ENCODE data around the gene PARP6. TPM values are rescaled to one million over a fixed set of nuclear protein-coding genes. Genes with fewer than 3 reads are reported as not detected.

Gene PARP6
- total and polyA plus RNA-seq, 9 donors, result 39.0 to 64.2 (median 53.8) TPM

- Histone ChIP-seq H3K9me3 (replicated peaks; ENCODE audit: control insufficient read depth, low read depth, low read length) (no peaks in the 10 kb centered on the region), H3K4me1 (ENCODE audit: control insufficient read depth, insufficient read depth, low read length) (no peaks in the 10 kb centered on the region), H3K4me3 (ENCODE audit: low read length) (no peak overlapping the region), H3K36me3 (ENCODE audit: control insufficient read depth, insufficient read depth, low read length) (no peaks in the 10 kb centered on the region), H3K27ac (ENCODE audit: low read length) (no peak overlapping the region), H3K27me3 (ENCODE audit: control insufficient read depth, insufficient read depth, low read length) (peaks cover 4% of the 10 kb centered on the region)
- peak; percentile 43 for DNase-seq
- 50% methylated on average over 2 of the region's 2 CpGs for whole genome bisulfite sequencing (ENCODE audit: insufficient coverage)
Measured at GRCh38 chr15:72312605-72313447, 40.5 kb upstream of the PARP6 start.

DNA sequence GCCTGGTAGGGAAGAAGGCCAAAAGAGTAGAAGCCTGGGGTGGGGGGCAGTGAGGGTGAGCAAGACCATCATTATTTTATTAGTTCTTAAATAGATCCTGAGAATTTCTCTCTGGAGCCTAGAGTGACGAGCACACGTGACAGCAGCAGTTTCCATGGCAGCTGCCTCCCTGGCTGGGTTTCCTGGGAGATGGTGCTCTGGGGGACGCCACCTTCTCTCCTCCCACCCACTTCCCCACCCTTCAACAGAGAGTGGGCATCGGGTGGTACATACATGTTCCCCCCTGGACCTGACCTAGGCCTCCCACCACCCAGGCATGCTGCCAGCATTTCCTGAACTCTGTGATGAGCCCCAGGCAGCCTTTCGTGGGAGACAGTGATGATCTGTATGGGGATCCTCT lies 34.7 kb upstream of the PARP6 start:
- no peak overlapping the region for H3K4me3 ChIP-seq (ENCODE audit: low read length)
- H3K36me3 ChIP-seq (ENCODE audit: control insufficient read depth, insufficient read depth, low read length), result no peaks in the 10 kb centered on the region
- H3K27ac ChIP-seq (ENCODE audit: low read length), result no peak overlapping the region
- no CpG with 5 or more reads among the region's 5 CpGs for WGBS (ENCODE audit: insufficient coverage)
- H3K27me3 ChIP-seq (ENCODE audit: control insufficient read depth, insufficient read depth, low read length), result no peaks in the 10 kb centered on the region
- H3K9me3 ChIP-seq (replicated peaks; ENCODE audit: control insufficient read depth, low read depth, low read length), result no peaks in the 10 kb centered on the region
- no peak for DNase-seq
- no peaks in the 10 kb centered on the region for H3K4me1 ChIP-seq (ENCODE audit: control insufficient read depth, insufficient read depth, low read length)

- Histone ChIP-seq H3K36me3 (ENCODE audit: control insufficient read depth, insufficient read depth, low read length) (no peaks in the 10 kb centered on the region), H3K4me1 (ENCODE audit: control insufficient read depth, insufficient read depth, low read length) (no peaks in the 10 kb centered on the region), H3K4me3 (ENCODE audit: low read length) (no peak overlapping the region), H3K27ac (ENCODE audit: low read length) (no peak overlapping the region), H3K27me3 (ENCODE audit: control insufficient read depth, insufficient read depth, low read length) (no peaks in the 10 kb centered on the region), H3K9me3 (replicated peaks; ENCODE audit: control insufficient read depth, low read depth, low read length) (no peaks in the 10 kb centered on the region)
- WGBS (ENCODE audit: insufficient coverage), result 33% methylated on average over 4 of the region's 10 CpGs
- DNase-seq, result peak; percentile 39
Measured at GRCh38 chr15:72306211-72306785, 33.9 kb upstream of the PARP6 start.

GRCh38 chr15:72304596-72304995 lies 32.2 kb upstream of the PARP6 start:
- Histone ChIP-seq H3K27ac (ENCODE audit: low read length) (no peak overlapping the region), H3K27me3 (ENCODE audit: control insufficient read depth, insufficient read depth, low read length) (no peaks in the 10 kb centered on the region), H3K4me1 (ENCODE audit: control insufficient read depth, insufficient read depth, low read length) (no peaks in the 10 kb centered on the region), H3K4me3 (ENCODE audit: low read length) (no peak overlapping the region), H3K36me3 (ENCODE audit: control insufficient read depth, insufficient read depth, low read length) (no peaks in the 10 kb centered on the region), H3K9me3 (replicated peaks; ENCODE audit: control insufficient read depth, low read depth, low read length) (no peaks in the 10 kb centered on the region)
- 82% methylated on average over 7 of the region's 7 CpGs for WGBS (ENCODE audit: insufficient coverage)
- no peak for DNase-seq

GRCh38 chr15:72302955-72303354 lies 30.6 kb upstream of the PARP6 start:
- Histone ChIP-seq H3K4me1 (ENCODE audit: control insufficient read depth, insufficient read depth, low read length) (no peaks in the 10 kb centered on the region), H3K27ac (ENCODE audit: low read length) (no peak overlapping the region), H3K27me3 (ENCODE audit: control insufficient read depth, insufficient read depth, low read length) (no peaks in the 10 kb centered on the region), H3K9me3 (replicated peaks; ENCODE audit: control insufficient read depth, low read depth, low read length) (no peaks in the 10 kb centered on the region), H3K36me3 (ENCODE audit: control insufficient read depth, insufficient read depth, low read length) (no peaks in the 10 kb centered on the region), H3K4me3 (ENCODE audit: low read length) (no peak overlapping the region)
- WGBS (ENCODE audit: insufficient coverage), result no CpG with 5 or more reads among the region's 1 CpG
- no peak for DNase-seq

- H3K36me3 ChIP-seq (ENCODE audit: control insufficient read depth, insufficient read depth, low read length), result peaks cover 2% of the 10 kb centered on the region
- no peaks in the 10 kb centered on the region for H3K4me1 ChIP-seq (ENCODE audit: control insufficient read depth, insufficient read depth, low read length)
- no peak overlapping the region for H3K4me3 ChIP-seq (ENCODE audit: low read length)
- no peaks in the 10 kb centered on the region for H3K9me3 ChIP-seq (replicated peaks; ENCODE audit: control insufficient read depth, low read depth, low read length)
- no peak overlapping the region for H3K27ac ChIP-seq (ENCODE audit: low read length)
- 74% methylated on average over 51 of the region's 52 CpGs for WGBS (ENCODE audit: insufficient coverage)
- DNase-seq, result no peak
- no peaks in the 10 kb centered on the region for H3K27me3 ChIP-seq (ENCODE audit: control insufficient read depth, insufficient read depth, low read length)
Measured at GRCh38 chr15:72289597-72290325, 17.4 kb upstream of the PARP6 start.

GRCh38 chr15:72288796-72289596 lies 16.6 kb upstream of the PARP6 start:
- Histone ChIP-seq H3K36me3 (ENCODE audit: control insufficient read depth, insufficient read depth, low read length) (peaks cover 2% of the 10 kb centered on the region), H3K9me3 (replicated peaks; ENCODE audit: control insufficient read depth, low read depth, low read length) (no peaks in the 10 kb centered on the region), H3K27ac (ENCODE audit: low read length) (no peak overlapping the region), H3K4me3 (ENCODE audit: low read length) (no peak overlapping the region), H3K4me1 (ENCODE audit: control insufficient read depth, insufficient read depth, low read length) (no peaks in the 10 kb centered on the region), H3K27me3 (ENCODE audit: control insufficient read depth, insufficient read depth, low read length) (no peaks in the 10 kb centered on the region)
- DNase-seq, result no peak
- 91% methylated on average over 38 of the region's 49 CpGs for WGBS (ENCODE audit: insufficient coverage)

- H3K4me1 ChIP-seq (ENCODE audit: control insufficient read depth, insufficient read depth, low read length), result no peaks in the 10 kb centered on the region
- no peaks in the 10 kb centered on the region for H3K27me3 ChIP-seq (ENCODE audit: control insufficient read depth, insufficient read depth, low read length)
- peaks cover 2% of the 10 kb centered on the region for H3K36me3 ChIP-seq (ENCODE audit: control insufficient read depth, insufficient read depth, low read length)
- H3K27ac ChIP-seq (ENCODE audit: low read length), result no peak overlapping the region
- H3K4me3 ChIP-seq (ENCODE audit: low read length), result no peak overlapping the region
- DNase-seq, result no peak
- WGBS (ENCODE audit: insufficient coverage), result 42% methylated on average over 3 of the region's 10 CpGs
- no peaks in the 10 kb centered on the region for H3K9me3 ChIP-seq (replicated peaks; ENCODE audit: control insufficient read depth, low read depth, low read length)
Measured at GRCh38 chr15:72285927-72286516, 13.7 kb upstream of the PARP6 start.

- no CpG with 5 or more reads among the region's 3 CpGs for WGBS (ENCODE audit: insufficient coverage)
- Histone ChIP-seq H3K36me3 (ENCODE audit: control insufficient read depth, insufficient read depth, low read length) (peaks cover 2% of the 10 kb centered on the region), H3K4me1 (ENCODE audit: control insufficient read depth, insufficient read depth, low read length) (no peaks in the 10 kb centered on the region), H3K4me3 (ENCODE audit: low read length) (no peak overlapping the region), H3K27ac (ENCODE audit: low read length) (no peak overlapping the region), H3K27me3 (ENCODE audit: control insufficient read depth, insufficient read depth, low read length) (no peaks in the 10 kb centered on the region), H3K9me3 (replicated peaks; ENCODE audit: control insufficient read depth, low read depth, low read length) (no peaks in the 10 kb centered on the region)
- no peak for DNase-seq
Measured at GRCh38 chr15:72285402-72285801, 13.0 kb upstream of the PARP6 start.
